GM18861 (cell line): ENCODE data around the gene RGS7.
"Not testable (repeated sequence)": the region's sequence is repeated elsewhere in the genome, so short reads cannot be mapped to it uniquely, and the experiment has no call there.

ENCODE experiments used
- ATAC-seq: cut with Tn5 transposase; IDR thresholded peaks from one replicate; pipeline ENCODE4 v1.9.1; 2021; ENCODE audit not compliant: unreplicated experiment

RGS7 gene

GRCh38 chr1:241215683-241216082, 141.3 kb downstream of the RGS7 start:
- no peak for ATAC-seq

- no peak for ATAC-seq
Measured at GRCh38 chr1:241215203-241215602, 141.8 kb downstream of the RGS7 start.

DNA sequence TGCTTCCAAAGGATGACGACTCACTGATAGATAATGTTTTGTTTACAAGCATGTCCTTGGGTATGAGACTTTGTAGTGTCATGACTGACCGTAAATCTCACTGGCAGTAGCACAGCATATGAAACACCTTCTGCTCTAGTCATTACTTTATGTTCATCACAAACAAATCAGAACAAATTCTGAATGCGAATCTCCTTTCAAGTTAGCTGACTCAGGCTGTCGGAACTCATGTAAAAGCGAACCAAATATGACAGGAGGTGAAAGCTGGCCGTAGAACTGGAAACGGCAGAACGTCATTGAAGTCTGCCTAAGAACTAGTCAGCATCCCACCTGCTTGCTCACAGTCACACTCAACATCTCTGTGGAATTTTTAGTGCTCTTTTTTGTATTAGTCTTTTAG, 143.9 kb downstream of the RGS7 start:
- ATAC-seq, result no peak

- ATAC-seq, result no peak
Measured at GRCh38 chr1:241212628-241213027, 144.4 kb downstream of the RGS7 start.

DNA sequence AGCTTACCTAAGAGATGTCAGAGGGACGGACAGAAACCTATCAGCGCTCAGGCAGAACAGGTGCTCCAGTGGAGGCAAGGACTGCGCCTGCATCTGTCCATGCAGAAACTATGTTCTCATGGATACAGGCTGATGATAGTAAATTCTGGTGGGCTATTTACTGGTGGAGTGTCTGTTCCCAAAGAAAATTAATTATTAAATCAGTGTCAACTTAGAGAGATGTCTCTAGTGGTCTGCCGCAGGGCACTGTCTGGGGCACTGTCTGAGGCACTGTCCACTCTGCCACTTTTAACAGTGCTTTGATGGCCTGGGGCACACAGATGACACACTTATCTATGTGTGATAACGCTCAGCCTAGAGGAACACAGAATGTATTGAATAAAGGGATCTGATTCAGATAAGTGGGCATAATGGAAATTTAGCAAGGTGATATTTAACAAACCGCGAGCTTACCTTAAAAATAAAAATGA, 148.1 kb downstream of the RGS7 start:
- ATAC-seq, result no peak

DNA sequence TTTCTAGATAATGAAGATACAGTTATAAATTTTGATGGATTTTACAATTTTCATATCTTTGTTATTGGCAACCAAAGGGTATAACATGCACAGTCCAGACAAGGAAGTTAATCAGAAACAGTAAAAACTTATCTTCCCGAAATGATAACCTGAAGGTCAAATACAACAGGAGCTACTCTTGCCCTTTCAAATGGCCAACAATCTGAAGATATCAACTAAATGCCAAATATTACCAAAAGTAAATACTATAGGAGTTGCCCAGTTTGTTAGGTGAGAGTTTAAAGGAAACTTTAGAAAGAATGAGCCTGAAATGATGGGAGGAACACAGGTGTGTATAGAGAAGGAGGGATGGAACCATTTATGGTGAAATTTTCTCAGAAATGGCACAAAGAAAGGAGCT, 153.2 kb downstream of the RGS7 start:
- no peak for ATAC-seq

DNA sequence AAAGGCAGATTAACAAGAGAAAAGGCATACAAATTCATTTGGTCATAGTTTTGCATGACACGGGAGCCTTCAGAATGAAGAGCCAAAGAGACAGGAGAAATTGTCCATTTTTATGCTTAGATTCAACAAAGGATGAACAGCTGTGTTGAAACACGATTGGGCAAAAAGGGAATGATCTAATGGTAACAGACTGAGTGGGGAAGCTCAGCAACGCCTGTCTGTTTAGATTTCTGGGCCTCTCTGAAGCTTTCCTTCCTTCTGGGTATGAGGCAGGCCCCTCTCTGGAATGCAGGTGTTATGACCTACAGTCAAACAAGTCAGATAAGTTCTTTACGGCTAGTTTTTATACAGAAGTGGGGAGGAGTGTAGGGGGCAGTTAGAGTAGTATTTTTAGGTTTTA, 154.6 kb downstream of the RGS7 start:
- ATAC-seq, result no peak

DNA sequence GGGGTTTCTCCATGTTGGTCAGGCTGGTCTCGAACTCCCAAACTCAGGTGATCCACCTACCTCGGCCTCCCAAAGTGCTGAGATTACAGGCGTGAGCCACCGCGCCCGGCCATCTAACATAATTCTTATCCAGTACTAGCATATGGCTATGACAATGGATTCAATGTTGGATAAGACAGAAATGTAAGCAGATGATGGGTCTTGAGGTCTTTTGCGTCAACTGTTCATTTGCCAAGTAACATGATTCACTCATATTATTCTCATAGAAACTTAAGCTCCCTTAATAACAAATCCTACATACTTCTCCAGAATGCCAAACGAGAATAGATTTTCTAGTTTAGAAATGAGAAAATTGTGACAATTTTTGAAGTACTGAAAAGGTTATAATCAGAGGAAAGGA, 170.3 kb downstream of the RGS7 start:
- ATAC-seq, result no peak

GRCh38 chr1:241181971-241182370, 175.0 kb downstream of the RGS7 start:
- ATAC-seq, result no peak

DNA sequence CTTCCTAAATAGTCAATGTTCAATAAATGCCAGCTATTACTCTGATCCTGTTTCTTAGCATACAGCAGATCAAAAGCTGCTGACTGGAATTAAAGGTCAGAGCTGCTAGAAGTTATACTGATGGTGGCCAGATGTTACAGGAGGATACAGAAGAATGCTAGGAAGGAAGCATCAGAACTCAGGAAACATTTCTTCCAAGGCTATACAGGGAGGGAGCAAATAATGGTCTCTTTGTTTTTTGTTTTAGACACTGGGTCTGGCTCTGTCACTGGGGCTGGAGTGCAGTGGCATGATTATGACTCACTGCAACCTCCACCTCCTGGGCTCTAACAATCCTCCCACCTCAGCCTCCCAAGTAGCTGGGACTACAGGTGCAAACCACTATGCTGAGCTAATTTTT, 175.5 kb downstream of the RGS7 start:
- ATAC-seq, result no peak

- no peak for ATAC-seq
Measured at GRCh38 chr1:241180569-241180968, 176.4 kb downstream of the RGS7 start.

DNA sequence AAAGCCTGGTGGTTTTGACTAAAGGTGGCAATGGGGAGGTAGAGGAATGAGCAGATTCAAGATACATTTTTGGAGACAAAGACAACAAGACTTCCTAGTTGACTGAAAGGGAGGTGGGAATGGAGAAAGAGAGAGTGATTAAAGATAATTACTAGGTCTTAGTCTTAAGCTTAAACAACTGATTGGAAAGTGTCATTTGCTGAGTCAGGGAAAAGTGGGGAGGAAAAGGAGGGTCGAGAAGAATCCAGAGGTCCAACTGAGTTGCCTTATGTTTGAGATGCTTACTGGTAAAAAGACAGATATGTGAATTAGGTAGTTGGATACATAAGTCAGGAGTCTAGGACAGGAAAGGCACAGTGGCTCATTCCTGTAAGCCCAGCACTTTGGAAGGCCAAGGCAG, 179.3 kb downstream of the RGS7 start:
- no peak for ATAC-seq

GRCh38 chr1:241172486-241172885, 184.5 kb downstream of the RGS7 start:
- no peak for ATAC-seq

GRCh38 chr1:241171991-241172390, 185.0 kb downstream of the RGS7 start:
- no peak for ATAC-seq

- ATAC-seq, result no peak
Measured at GRCh38 chr1:241167121-241167630, 189.8 kb downstream of the RGS7 start.

GRCh38 chr1:241166625-241167024, 190.4 kb downstream of the RGS7 start:
- ATAC-seq, result no peak

DNA sequence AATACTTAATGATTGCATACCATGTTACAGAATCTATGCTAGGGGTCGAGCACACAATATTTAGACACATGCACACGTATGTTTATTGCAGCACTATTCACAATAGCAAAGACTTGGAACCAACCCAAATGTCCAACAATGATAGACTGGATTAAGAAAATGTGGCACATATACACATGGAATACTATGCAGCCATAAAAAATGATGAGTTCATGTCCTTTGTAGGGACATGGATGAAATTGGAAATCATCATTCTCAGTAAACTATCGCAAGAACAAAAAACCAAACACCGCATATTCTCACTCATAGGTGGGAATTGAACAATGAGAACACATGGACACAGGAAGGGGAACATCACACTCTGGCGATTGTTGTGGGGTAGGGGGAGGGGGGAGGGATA, 191.7 kb downstream of the RGS7 start:
- ATAC-seq, result not testable (repeated sequence)

GRCh38 chr1:241163363-241163762, 193.6 kb downstream of the RGS7 start:
- no peak for ATAC-seq

- ATAC-seq, result no peak
Measured at GRCh38 chr1:241161188-241161689, 195.8 kb downstream of the RGS7 start.

GRCh38 chr1:241157435-241157834, 199.6 kb downstream of the RGS7 start:
- no peak for ATAC-seq

GRCh38 chr1:241156231-241156965, 200.6 kb downstream of the RGS7 start:
- ATAC-seq, result no peak

DNA sequence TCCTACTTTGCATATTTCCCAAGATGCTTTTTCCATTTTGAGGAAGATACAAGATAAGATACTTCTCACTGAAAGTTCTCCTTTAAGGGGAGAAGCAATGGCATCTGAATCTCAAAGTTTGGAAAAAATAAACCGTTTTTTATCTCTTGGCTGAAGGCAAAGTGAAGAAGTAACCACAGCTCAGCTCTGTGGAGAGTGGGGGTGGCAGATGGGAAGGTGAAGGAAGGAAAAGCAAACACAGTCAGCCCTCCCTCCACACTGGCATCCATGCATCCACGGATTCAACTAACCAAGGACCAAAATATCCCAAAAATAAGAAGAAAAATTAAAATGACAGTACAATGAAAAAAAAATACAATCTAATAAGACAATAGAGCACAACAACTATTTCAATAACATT, 211.1 kb downstream of the RGS7 start:
- no peak for ATAC-seq
